Mesodermal cell (in vitro differentiated cells): Measurements from ENCODE around the gene GRAMD4.

ENCODE experiments used
- H3K27ac ChIP-seq: 2 replicates; pipeline ENCODE4 v1.7.0; 2013; ENCODE audit warnings: mild to moderate bottlenecking, low read depth, low read length, moderate library complexity; ENCODE audit not compliant: severe bottlenecking
- H3K36me3 ChIP-seq: 2 replicates; pipeline ENCODE4 v1.7.1; 2013; ENCODE audit warnings: mild to moderate bottlenecking, low read length, moderate library complexity; ENCODE audit not compliant: control insufficient read depth, insufficient read depth
- H3K4me1 ChIP-seq: one replicate; pipeline ENCODE4 v1.7.1; 2013; ENCODE audit warnings: mild to moderate bottlenecking, low read length; ENCODE audit not compliant: insufficient read depth, control insufficient read depth, poor library complexity, severe bottlenecking
- H3K4me3 ChIP-seq: 2 replicates; pipeline ENCODE4 v1.7.0; 2013; ENCODE audit warnings: low read length, control low read depth, mild to moderate bottlenecking; ENCODE audit not compliant: insufficient read depth, poor library complexity, severe bottlenecking; ENCODE audit errors: extremely low read depth
- H3K9me3 ChIP-seq: 2 replicates; pipeline ENCODE4 v1.7.1; 2013; ENCODE audit warnings: mild to moderate bottlenecking, low read length, moderate library complexity; ENCODE audit not compliant: control insufficient read depth
- WGBS, 2 experiments: methylation state at CpG; one replicate each; pipeline ENCODE4 v1.1.5; 2013; ENCODE audit warnings: missing lambda C conversion rate in 2 of 2; ENCODE audit not compliant: insufficient coverage in 2 of 2; 5-methylcytosine and 5-hydroxymethylcytosine counted together

GRAMD4 gene

GRCh38 chr22:46669201-46669600 is 49.0 kb downstream of the GRAMD4 start:
- Histone ChIP-seq H3K4me1 (no peaks in the 10 kb centered on the region), H3K27ac (no peak overlapping the region), H3K36me3 (peaks cover 53% of the 10 kb centered on the region), H3K9me3 (no peaks in the 10 kb centered on the region), H3K4me3 (no peak overlapping the region)
- WGBS, 2 experiments: 89 to 93% methylated on average over 5 to 7 of the region's 9 CpGs

- Histone ChIP-seq H3K9me3 (no peaks in the 10 kb centered on the region), H3K4me1 (no peaks in the 10 kb centered on the region), H3K4me3 (no peak overlapping the region), H3K27ac (no peak overlapping the region), H3K36me3 (peaks cover 47% of the 10 kb centered on the region)
- WGBS, 2 experiments: 92 to 96% methylated on average over 7 to 17 of the region's 17 CpGs
These were observed 51.7 kb downstream of the GRAMD4 start for GRCh38 chr22:46671824-46672432.

DNA sequence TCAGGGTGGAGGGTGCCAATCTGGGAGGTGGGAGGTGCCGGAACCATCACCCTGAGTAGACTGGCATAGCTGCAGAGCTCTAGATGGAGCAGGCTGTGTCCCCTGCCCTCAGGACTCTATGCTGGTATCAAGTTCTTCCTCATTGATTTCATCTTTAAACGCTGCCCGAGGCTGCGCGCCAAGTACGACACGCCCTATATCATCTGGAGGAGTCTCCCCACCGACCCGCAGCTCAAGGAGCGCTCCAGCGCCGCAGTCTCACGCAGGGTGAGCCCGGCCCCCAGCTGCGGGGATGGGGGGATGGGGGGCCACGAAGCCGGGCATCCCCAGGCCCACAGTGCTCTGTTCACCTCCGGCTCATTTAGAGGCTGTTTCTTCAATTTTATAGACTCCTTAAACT is 52.5 kb downstream of the GRAMD4 start:
- H3K4me1 ChIP-seq: no peaks in the 10 kb centered on the region
- WGBS, 2 experiments: 95 to 97% methylated on average over 15 to 17 of the region's 18 CpGs
- H3K27ac ChIP-seq: no peak overlapping the region
- no peak overlapping the region for H3K4me3 ChIP-seq
- no peaks in the 10 kb centered on the region for H3K9me3 ChIP-seq
- H3K36me3 ChIP-seq: peaks cover 45% of the 10 kb centered on the region

DNA sequence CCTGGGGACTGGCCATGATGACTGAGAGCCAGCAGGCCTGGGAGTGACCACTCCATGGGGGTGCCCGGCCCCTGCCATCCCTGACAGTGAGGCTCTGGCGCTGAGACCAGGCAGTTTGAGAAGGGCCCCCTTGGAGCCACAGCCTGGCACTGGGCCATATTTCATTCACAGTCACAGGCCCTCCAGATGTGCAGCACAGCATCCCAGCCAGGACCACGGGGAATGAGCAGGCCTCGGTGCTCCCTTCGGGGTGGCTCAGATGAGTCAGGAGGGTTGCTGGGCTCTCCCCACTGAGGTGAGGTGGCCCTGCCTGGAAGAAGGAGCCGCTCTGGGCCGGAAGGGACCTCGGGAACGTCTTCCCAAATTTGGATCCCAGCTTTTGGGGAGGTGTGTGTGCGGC is 53.0 kb downstream of the GRAMD4 start:
- Histone ChIP-seq H3K4me3 (no peak overlapping the region), H3K9me3 (no peaks in the 10 kb centered on the region), H3K4me1 (no peaks in the 10 kb centered on the region), H3K36me3 (peaks cover 40% of the 10 kb centered on the region), H3K27ac (no peak overlapping the region)
- WGBS, 2 experiments: 94 to 96% methylated on average over 8 of the region's 10 CpGs

DNA sequence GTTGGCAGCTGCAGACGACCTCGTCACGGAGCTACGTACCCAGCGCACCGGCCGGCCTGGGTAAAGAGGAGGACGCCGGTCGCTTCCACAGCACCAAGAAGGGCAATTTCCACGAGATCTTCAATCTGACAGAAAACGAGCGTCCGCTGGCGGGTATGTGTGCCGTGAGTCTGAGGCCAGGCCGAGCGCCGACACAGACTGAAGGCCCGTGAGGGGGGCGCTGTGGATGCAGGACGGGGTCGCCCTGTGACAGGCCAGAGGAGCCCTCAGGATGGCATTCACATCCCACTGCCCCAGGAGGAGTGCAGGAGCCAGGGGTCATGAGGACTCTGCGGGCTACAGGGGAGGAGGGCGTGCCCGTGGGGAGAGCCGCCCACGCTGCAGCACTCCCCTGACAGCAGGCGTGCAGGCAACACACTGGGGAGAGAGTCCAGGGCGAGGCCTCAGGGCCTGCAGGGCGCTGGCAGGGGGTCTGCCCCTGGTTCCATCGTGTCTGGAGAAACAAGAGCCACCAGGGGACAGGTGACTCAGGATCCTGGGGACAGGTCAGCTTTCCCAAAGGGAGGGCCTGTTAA is 53.6 kb downstream of the GRAMD4 start:
- H3K9me3 ChIP-seq: no peaks in the 10 kb centered on the region
- no peak overlapping the region for H3K4me3 ChIP-seq
- 90 to 92% methylated on average over 32 of the region's 32 CpGs for WGBS, 2 experiments
- H3K4me1 ChIP-seq: no peaks in the 10 kb centered on the region
- H3K36me3 ChIP-seq: peaks cover 35% of the 10 kb centered on the region
- H3K27ac ChIP-seq: no peak overlapping the region

GRCh38 chr22:46674367-46674781 is 54.2 kb downstream of the GRAMD4 start:
- Histone ChIP-seq H3K9me3 (no peaks in the 10 kb centered on the region), H3K27ac (no peak overlapping the region)
- 93 to 97% methylated on average over 17 to 19 of the region's 19 CpGs for WGBS, 2 experiments

GRCh38 chr22:46674906-46675305 is 54.7 kb downstream of the GRAMD4 start:
- WGBS, 2 experiments: 92 to 96% methylated on average over 10 to 11 of the region's 11 CpGs
- peaks cover 31% of the 10 kb centered on the region for H3K36me3 ChIP-seq
- no peaks in the 10 kb centered on the region for H3K9me3 ChIP-seq
- H3K27ac ChIP-seq: no peak overlapping the region
- H3K4me3 ChIP-seq: no peak overlapping the region
- no peaks in the 10 kb centered on the region for H3K4me1 ChIP-seq

More at GRCh38 chr22:46674367-46674781, 54.2 kb downstream of the GRAMD4 start:
- H3K4me3 ChIP-seq: no peak overlapping the region
- H3K36me3 ChIP-seq: peaks cover 31% of the 10 kb centered on the region
- H3K4me1 ChIP-seq: no peaks in the 10 kb centered on the region

GRCh38 chr22:46675479-46675878 is 55.3 kb downstream of the GRAMD4 start:
- Histone ChIP-seq H3K36me3 (peaks cover 27% of the 10 kb centered on the region), H3K9me3 (no peaks in the 10 kb centered on the region), H3K4me3 (no peak overlapping the region), H3K27ac (no peak overlapping the region), H3K4me1 (no peaks in the 10 kb centered on the region)
- WGBS, 2 experiments: 95 to 98% methylated on average over 11 to 13 of the region's 13 CpGs

- Histone ChIP-seq H3K27ac (no peak overlapping the region), H3K4me1 (no peaks in the 10 kb centered on the region), H3K9me3 (no peaks in the 10 kb centered on the region), H3K36me3 (peaks cover 27% of the 10 kb centered on the region), H3K4me3 (no peak overlapping the region)
- WGBS, 2 experiments: 93 to 94% methylated on average over 12 to 13 of the region's 16 CpGs
These were observed 55.8 kb downstream of the GRAMD4 start for GRCh38 chr22:46675938-46676337.

DNA sequence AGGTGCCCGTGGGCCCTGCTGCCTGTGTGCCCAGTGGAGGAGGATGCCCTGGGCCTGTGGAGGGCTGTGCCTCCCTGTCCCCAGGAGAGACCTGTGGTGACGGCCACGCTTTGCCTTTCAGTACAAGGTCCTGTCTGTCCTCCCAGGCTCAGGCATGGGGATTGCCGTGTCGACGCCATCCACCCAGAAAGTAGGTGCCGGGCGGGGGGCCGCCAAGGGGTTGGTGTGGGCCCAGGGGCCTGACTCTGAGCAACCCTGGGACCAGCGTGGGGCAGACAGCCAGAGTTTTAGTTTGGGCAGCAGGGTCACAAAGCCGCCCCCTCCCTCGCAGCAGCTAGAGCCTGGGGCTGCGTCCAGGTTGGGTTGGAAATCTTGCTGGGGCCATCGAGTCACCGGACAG is 56.3 kb downstream of the GRAMD4 start:
- Histone ChIP-seq H3K4me3 (no peak overlapping the region), H3K4me1 (no peaks in the 10 kb centered on the region), H3K27ac (no peak overlapping the region), H3K36me3 (peaks cover 27% of the 10 kb centered on the region), H3K9me3 (no peaks in the 10 kb centered on the region)
- WGBS, 2 experiments: 93 to 95% methylated on average over 13 to 14 of the region's 15 CpGs

DNA sequence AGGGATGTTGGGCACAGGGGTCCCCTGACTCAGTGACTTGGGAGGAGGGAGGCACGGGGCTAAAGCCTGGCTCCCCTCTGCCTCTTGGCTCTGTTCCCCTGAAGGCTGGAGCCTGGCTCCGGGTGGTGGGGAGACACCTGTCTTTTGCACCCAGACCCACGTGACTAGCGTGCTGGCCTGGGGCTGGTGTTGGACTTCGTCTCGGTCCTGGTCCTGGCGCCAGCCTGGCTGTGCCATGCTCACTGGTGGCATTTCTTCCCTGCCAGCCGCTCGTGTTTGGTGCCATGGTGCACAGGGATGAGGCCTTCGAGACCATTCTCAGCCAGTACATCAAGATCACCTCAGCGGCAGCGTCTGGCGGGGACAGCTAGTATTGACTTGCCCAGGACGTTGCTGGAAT is 56.7 kb downstream of the GRAMD4 start:
- Histone ChIP-seq H3K27ac (no peak overlapping the region), H3K36me3 (peaks cover 27% of the 10 kb centered on the region), H3K9me3 (no peaks in the 10 kb centered on the region), H3K4me3 (no peak overlapping the region), H3K4me1 (no peaks in the 10 kb centered on the region)
- 95 to 97% methylated on average over 13 to 14 of the region's 14 CpGs for WGBS, 2 experiments
